NCI-H526 treated with DMSO at 0.1 percent for 48 hours (cell line): ENCODE results near the gene ZNF516.

Source experiments
- DNase-seq: peaks from one replicate; lab custom pipeline; 2025; lab: John Stamatoyannopoulos, UW

ZNF516 gene

DNA sequence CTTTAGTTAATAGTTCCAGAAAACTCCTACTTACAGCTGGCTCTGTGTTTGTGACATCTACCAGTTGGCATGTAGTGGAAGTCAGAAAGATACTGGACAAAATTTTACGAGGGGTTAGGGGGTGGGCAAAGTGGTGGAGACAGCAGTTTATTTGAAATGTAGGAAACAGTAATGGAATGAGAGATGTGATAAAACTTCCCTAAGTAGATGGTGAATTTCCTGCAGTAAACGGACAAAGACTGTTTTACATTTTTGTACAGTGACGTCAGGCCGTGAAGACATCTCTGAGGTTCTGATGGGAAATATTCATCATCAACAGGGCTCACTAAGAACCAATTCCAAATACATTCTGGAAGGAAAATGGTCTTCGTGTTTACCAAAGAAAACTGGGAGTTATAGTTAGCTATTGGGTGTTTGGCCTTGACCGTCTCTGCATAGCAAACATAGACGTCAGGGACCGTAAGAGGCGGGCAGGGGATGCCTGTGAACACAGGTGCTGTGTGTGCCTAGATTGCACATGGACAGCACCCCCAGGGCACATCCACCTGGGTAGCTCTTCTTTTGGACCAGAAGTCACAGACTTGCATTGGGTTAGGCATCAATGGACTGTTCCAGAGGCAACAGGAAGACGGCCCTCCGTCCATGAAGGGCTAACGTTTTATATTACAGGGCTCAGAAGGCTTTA lies 131.5 kb downstream of the ZNF516 start:
- DNase-seq, result no peak

DNA sequence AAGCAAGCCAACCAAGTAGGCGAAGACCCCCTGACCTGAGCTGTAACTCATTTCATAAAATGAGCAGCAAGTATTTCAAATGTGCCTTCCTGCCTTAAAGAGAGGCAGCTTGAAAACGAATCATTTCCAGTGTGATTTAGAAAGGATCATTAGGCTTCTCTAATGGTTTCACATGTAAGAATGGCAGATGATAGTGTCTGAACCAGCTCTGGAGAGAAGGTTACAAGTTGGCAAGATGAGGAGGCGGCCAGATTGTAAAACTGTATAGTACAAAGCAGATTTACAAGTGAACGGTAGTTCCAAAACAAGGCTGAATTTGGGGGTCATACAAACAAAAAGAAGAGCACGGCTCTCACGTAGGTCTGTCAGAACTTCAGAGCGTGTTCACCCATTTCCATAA lies 132.4 kb downstream of the ZNF516 start:
- no peak for DNase-seq

DNA sequence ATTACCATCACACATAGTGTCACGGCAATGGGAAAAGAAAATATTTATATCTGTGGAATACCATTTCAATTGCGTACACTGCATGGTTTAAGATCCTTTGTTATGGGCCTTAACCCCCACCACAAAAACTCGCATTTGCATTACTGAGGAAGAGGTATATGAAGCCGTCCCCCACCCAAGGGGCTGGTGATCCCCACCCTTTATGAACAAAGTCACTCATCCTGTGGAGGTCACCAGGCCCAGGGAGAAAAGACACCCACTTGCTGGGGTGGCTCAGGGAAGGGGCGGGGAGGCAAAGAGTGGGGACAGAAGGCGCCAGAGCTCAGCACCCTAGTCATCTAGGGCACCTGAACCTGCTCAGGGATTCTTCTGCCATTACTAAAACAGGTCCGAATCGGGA lies 133.8 kb downstream of the ZNF516 start:
- DNase-seq, result no peak

DNA sequence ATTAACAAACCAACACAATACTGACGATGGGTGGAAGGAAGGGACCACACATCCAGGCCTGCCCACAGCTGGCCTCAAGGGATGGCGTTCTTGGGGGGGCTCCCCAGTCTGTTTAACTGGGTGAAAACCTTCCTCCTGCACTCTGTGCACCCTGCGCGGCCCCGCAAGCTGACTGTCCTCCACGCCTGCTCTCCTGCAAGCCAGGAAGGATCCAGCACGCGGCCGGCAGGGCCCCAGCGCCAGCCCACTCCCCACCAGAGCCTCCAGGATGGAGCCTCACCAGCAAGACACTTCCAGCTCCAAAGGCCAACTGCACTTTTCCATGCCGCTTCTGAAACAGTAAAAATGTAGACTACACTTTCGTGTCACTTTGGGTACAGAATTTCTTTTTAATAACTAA lies 135.1 kb downstream of the ZNF516 start:
- no peak for DNase-seq

DNA sequence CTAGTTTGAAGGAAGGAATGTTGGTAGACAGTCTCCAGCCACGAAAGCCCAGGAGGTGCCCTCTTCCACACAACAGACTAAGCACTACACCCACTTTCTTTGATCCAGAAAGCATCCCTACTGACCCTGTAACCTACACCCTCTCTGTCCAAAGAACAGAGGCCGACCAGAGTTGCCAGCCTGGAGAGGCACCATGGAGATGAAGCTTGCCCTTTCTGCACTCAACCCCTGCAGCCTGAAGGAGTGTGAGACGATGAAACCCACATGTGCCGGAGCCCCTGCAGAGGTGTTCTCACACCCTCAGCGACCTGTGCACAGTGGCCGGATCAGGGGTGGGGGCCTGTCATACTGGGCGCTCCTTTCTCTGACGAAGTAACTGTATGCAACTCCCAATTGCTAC lies 136.3 kb downstream of the ZNF516 start:
- DNase-seq, result no peak

DNA sequence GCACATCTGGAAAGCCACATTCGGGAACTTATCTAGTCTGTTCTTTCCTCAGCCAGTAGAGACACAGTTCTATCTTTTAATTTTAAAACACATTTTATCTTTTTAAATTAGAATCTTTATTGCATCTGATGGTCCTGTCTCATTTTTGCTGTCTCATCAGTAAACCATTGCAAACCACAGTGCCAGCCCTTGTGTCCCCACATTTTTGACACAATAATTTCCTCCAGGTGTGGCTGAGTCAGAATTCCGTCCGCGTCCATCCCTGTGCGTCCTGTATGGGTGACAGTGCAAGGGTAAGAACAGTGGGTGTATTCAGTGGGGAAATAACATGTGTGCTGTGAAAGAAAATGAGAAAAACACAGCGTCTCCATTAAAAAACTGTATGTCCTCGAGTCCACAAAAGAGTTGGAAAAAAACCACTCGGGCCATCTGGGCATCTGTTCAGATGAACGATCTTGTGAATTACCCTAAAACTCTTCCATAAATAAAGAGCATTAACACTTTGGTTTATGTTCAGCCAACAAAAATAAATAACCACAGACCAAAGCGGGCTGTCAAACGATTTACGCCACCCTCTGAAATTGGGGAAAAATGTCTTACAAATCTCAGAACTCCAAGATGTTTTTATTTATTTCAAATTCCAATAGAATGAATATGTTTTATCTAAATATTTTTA lies 137.3 kb downstream of the ZNF516 start:
- no peak for DNase-seq

DNA sequence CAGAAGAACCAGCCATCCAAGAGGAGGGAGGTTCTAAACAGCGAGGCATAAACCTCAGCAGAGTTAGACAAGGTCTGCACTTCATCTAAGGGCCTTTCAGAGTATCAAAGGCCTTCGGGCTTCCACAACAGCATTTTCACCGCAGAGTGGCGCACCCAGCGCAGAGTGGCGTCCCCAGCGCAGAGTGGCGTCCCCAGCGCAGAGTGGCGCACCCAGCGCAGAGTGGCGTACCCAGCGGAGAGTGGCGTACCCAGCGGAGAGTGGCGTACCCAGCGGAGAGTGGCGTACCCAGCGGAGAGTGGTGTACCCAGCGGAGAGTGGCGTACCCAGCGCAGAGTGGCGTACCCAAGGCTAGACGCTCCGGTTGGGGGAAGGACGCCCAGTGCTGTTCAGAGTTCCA lies 137.9 kb downstream of the ZNF516 start:
- no peak for DNase-seq

DNA sequence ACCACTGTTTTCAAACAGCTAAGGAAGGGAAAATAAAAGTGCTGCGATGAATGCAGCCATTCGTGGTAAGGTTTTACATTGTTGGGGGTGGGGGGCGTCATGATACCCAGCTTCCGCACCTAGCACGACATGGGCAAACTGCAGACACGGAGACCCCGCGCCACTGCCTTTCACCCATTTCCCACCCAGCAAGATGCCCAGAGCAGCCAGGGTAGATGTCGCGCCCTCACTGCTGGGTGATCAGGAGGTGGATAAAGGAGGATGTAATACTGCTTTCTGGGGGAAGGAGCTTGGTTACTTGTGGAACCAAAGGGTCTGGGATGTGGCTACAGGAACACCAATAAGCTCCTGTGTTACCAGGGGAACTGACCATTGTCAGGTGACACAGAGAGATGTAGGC lies 138.4 kb downstream of the ZNF516 start:
- DNase-seq, result no peak

DNA sequence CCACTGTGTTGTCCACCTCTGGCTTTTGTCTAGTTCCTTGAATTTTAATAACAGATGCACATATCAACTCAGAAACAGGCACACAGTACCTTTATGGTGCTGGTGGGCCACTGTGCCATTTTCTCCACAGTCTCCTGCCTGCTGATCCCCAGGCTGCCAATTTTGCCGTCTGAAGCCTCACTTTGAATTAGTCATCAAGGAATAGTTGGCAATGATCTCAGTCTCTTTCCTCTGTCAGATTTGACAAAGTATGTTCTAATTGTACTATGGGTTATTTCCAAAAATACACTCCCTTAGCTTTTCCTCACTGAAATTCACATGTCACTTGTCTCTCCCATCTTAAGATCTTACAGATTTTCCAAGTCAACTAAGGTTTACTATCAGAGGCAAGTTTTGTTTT lies 140.7 kb downstream of the ZNF516 start:
- no peak for DNase-seq

DNA sequence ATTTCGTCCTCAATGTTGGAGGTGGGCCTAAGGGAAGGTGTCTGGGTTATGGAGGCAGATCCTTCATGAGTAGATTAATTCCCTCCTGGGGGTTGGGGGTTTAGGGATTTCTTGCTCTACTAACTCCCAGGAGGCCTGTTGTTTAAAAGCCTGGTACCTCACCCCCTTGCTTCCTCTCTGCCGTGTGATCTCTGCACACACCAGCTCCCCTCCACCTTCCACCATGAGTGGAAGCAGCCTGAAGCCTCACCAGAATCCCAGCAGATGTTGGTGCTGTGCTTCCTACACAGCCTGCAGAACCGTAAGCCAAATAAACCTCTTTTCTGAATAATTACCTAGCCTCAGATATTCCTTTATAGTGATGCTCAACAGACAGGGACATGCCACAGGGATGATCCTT lies 141.5 kb downstream of the ZNF516 start:
- no peak for DNase-seq

DNA sequence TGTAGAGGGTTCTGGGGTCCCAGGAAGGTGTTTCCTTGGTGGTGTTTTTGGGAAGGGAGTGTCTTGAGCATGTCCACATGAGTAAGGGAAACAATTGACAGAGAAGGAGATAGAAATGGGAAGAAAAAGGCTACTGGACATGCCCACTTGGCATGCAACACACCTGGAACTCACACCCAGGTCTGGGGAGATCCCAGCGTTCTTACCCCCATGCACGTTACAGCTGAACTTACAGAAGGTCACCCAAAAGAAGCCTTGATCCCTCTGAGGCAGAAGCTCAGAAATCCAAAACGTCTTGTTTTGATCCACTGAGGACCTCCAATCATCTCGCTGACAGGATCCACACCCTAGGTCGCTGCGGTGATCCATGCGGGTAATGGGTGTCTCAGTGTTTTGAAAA lies 142.0 kb downstream of the ZNF516 start:
- no peak for DNase-seq

DNA sequence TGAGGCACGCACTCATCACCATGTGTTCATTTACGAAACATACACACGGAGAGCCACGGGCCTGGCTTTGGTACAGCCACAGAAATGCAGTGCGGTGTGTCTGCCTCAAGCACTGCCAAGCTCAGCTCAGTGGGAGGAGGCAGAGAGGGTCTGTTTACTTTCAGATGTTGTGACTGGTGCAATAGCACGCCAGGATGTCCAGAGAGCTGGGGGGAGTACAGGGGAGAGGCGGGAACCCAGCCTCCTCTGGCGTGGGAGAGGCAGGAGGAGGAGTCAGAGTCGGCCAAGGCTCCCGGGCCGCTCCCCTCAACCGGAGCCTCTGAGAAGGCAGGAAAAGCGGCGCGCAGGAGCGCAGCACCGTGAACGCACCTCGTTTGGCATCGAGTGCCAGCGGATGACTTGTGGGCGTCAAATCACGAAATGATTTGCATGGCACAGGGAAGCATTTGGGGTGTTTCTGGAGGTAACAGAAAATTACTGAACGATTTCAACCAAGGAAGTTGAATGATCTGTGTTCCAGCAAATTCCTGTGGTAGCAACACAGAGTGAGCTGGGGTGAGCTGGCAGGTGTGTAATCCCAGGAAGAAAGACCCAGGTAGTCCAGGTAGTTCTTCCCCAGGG lies 143.0 kb downstream of the ZNF516 start:
- peak; percentile 45 for DNase-seq

DNA sequence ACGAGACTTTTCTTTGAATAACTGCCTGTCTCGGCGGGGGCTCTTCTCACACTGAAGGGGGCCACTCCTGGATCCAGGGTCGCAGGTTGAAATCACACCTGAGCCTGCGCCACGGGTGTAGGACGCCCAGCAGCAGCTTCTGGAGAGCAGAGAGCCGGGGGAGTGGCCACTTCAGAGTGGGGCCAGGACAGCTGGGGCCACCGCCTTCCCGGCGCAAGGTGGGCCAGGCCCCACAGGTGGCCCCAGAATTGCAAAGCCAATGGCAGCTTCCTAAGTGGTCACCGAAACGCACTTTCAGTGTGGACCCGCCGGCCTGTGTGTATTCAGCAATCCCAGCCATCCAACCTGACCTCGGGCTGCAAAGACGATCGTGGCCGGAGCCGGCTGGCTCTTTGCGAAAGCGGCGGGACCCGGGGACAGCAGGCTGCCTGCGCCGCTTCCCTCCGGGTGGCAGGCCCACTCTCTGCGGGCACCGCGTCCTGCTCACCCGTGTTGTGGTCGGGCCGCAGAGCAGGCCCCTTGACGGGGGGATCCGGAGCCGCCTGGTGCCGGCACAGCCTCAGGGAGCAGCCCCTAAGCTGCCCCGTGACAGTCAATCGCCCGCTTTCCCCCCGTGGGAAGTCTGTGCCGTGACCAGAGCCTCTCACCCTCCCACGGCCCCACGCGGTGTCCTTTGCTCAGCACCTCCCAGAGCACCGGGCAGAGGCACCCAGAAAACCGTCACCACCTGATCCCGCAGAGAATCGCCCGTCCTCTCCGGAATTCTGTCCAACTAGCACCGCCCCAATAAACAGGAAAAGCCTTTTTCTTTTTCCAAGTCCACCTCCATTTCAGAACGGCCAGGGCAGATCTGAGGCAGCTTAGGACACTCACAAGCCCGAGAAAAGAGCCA lies 144.7 kb downstream of the ZNF516 start:
- DNase-seq, result no peak

DNA sequence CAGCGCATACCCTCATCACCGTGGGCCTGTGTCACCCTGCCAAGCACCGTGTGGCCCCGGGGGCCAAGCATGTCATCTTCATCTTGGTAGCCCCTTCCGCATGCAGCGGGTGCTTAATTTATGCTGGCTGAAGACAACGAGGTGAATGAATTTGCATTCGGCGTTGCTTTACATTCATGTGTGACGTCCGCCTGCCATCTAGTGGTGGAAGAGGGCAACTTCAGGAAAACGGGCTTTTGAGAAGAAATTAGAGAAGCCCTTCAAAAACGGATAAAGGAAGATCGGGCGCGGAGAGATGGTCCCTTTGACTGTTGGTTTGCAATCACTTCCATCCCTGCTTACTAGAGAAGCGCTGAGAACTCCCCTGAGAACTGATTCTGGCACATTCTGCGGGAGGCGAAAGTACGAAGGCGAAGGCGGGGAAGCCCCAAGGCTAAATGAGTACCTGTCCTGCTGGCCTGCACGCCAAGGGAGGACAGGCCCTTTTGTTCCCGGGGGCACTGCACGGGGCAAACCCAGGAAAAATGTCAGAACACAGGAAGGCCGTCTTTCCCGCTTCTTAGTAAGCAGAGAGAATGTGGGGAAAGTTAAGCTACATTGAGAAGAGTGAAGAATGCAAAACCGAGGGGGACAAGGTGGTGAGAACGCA lies 145.9 kb downstream of the ZNF516 start:
- peak; percentile 36 for DNase-seq

DNA sequence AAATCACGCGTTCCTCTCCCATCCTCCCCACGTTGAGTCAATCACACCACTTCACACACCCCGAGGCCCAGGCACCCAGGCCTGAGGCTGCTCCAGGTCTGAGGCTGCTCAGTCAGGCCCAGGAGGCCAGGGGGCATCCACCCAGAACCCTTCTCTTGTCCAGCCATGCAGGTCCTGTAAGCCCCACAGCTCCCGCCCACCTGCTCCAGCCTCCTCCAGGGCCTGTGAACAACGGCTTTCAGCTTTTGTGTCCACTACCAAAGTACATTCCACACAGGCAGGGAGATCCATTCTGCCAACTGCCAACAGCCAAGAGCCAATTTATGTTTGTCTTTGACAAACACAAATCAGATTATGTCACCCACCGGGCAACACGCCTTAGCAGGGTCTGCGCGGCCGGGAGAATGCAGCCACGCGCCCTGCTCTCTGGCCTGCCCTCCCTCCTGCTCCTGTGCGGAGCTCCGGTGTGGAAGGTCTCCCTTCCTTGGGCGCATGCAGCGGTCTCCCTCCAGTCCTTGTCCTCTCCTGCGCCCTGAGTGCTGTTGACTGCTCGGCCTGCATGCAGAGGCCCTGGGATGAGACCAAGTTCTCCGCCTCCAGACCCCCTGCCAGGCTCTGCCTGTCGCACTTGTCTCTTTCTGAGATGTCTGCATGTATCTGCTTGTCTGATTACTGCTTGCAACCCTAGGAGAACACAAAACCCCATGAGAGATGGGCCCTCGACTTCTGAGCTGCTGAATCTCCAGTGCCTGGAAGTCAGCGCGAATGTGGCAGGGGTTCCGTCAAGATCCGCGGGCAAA lies 146.6 kb downstream of the ZNF516 start:
- no peak for DNase-seq

DNA sequence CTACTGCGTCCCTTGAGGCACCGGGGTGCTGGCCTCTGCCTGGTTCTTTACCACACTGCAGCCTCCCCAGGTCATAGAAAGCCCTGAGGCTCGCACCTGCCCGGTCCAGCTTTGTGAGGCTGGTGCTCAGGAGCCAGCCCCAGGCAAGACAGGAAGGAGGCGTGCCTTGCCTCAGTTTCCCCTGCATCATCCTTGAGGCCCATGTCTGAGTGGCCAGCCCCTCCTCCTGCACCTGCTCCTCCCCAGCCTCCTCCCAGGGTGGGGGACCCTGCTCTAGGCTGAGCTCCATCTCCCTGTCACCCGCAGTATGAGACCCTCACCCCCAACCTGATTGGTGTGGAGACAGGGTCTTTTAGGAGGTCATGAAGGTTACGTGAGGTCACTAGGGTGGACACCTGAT lies 147.7 kb downstream of the ZNF516 start:
- no peak for DNase-seq

DNA sequence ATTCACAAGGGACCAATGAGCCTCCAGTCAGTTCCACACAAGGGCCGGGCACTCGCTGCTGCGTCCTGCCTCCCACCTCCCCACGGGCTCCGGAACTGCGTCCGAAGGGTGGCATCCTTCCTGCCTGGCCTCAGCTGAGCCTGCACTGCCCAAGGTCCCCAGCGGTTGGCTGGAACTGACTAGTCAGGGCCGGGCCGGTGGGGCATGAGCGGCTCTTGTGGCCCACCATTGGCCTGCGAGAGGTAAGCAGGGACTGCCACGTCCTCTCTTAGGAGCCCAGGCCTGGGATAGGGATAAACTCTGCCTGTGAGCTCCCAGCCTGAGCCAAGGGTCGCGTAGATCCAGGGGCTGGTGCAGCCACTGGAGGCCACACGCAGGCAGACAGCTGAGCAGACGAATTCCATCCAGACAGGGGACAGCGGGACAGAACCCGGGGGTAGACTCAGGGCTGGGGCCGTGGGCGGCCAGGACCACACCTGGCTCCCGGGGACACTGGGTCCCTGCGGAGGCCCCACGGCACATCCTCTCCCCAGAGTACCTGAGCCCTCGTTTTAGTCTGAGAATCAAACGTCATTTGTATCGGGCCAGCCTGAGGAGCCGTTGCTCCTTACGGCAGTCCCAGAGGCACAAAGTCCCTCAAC lies 148.4 kb downstream of the ZNF516 start:
- no peak for DNase-seq

DNA sequence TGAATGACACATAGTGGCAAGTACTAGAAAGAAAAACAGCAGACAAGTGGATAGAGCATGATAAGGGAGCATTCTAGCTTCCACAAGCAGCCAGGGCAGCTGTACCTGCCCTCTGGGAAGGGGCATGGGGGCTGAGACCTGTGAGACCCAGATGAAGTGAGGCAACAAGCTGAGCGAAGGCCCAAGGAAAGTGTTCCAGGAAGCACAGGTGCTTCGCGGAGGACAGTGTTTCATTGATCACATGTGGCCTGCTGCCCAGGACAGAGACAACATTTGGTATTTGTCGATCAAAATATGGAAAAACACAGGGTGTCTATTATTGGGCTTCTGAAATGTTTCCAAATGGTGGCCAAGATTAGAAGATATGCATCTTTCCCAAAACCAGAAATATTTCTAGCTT lies 149.1 kb downstream of the ZNF516 start:
- DNase-seq, result no peak

DNA sequence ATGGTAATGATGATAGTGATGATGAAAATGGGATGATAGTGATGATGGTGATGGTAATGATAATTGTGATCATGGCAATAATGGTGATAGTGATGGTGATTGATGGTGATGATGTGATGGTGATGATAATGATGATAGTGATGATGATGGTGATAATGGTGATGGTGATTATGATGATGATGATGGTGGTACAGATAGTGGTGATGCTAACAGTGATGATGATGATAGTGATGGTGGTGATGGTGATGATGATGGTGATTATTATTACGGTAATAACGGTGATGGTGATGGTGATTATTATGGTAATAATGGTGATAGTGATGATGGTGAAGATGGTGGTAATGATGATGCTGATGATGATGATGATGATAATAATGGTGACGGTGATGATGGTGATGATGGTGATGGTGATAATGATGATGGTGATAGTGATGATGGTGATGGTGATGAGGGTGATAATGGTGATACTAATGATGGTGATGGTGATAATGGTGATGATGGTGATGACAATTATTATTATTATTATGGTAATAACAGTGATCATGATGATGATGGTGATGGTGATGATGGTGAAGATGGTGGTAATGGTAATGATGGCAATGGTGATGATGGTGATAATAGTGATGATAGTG lies 151.0 kb downstream of the ZNF516 start:
- DNase-seq, result no peak

DNA sequence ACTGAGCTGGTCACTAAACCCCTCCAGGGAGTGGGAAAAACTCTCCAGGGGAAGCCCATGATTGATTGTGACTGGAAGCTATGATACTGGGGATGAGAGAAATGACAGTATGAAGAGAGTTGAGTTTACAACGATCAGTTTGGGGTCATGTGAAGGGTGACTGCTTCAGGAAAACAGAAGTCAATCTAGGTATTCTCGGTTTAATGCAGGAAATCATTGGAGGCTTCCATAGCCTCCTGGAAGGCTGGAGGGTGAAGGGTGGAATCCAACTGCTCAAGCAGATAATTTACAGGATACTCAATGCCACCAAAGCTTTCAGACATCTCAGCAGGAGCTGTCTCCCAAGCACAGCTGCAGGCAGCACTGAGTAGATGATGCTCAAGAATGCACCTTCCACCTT lies 154.6 kb downstream of the ZNF516 start:
- no peak for DNase-seq
